Panc1 (cell line): ENCODE results near the gene APLNR. TPM values are rescaled to one million over a fixed set of nuclear protein-coding genes. Genes with fewer than 3 reads are reported as not detected.

Source experiments
- ATAC-seq: fragments of 200-7000 bp; cut with Tn5 transposase; 2 replicates; pipeline ENCODE4 v1.9.1; 2020; ENCODE audit warnings: mild to moderate bottlenecking, moderate library complexity
- BruUV-seq: library from RNA; stranded (reverse); fragments of 400-500 nt; replicated peaks from 2 replicates; lab custom pipeline; 2021; lab: Mats Ljungman, UMichigan
- CTCF ChIA-PET: fragments of 300-600 bp; sonication (Branson Sonifier 250); formaldehyde crosslinking; loops from one replicate; lab custom pipeline; 2022; ENCODE audit warnings: antibody characterized with exemption; lab: Charles Lee
- POLR2A ChIA-PET: fragments of 300-600 bp; sonication (Branson Sonifier 250); formaldehyde crosslinking; loops from one replicate; lab custom pipeline; 2022; ENCODE audit warnings: antibody characterized with exemption; lab: Charles Lee
- DNase-seq: peaks from one replicate; pipeline ENCODE4 v3.0.0-alpha.2; 2010; ENCODE audit warnings: low read depth, low spot score
- H3K27ac ChIP-seq: 2 replicates; pipeline ENCODE4 v1.5.1; 2011; ENCODE audit warnings: mild to moderate bottlenecking, low read length, inconsistent platforms
- H3K27me3 ChIP-seq: fragments of 200-500 bp; sonication (Bioruptor generic); 2 replicates; pipeline ENCODE4 v1.6.0; 2014; ENCODE audit warnings: low read length, inconsistent platforms; ENCODE audit not compliant: control insufficient read depth, insufficient read depth
- H3K36me3 ChIP-seq: fragments of 200-500 bp; sonication (Bioruptor generic); 2 replicates; pipeline ENCODE4 v1.5.1; 2014; ENCODE audit warnings: inconsistent platforms, mild to moderate bottlenecking, low read length, moderate library complexity; ENCODE audit not compliant: control insufficient read depth, insufficient read depth
- H3K4me1 ChIP-seq: 2 replicates; pipeline ENCODE4 v1.5.1; 2011; ENCODE audit warnings: inconsistent platforms, mild to moderate bottlenecking, low read length, moderate library complexity; ENCODE audit not compliant: control insufficient read depth, insufficient read depth
- H3K4me3 ChIP-seq, 2 experiments: 2 replicates each; pipeline ENCODE4 v1.5.1; 2011 to 2012; ENCODE audit warnings: low read depth in 2 of 2, low read length in 2 of 2, mild to moderate bottlenecking in 2 of 2, inconsistent platforms in 1 of 2, moderate library complexity in 1 of 2
- H3K9me3 ChIP-seq: fragments of 200-500 bp; sonication (Bioruptor generic); 2 replicates; pipeline ENCODE4 v1.5.1; 2014; ENCODE audit warnings: low read depth, mild to moderate bottlenecking, inconsistent platforms, low read length, moderate library complexity; ENCODE audit not compliant: control insufficient read depth, insufficient read depth
- CTCF ChIP-seq: fragments of 450-650 bp; IDR thresholded peaks from 2 replicates; pipeline ENCODE4 v1.5.1; 2017; ENCODE audit warnings: mild to moderate bottlenecking
- POLR2AphosphoS5 ChIP-seq: IDR thresholded peaks from 2 replicates; pipeline ENCODE4 v1.6.1; 2012; ENCODE audit warnings: mild to moderate bottlenecking, low read depth, low read length, moderate library complexity
- REST ChIP-seq, 2 experiments: IDR thresholded peaks; 2 replicates each; pipeline ENCODE4 v1.6.1; 2011 to 2012; ENCODE audit warnings: low read depth in 2 of 2, control low read depth in 1 of 2, low read length in 1 of 2, mild to moderate bottlenecking in 1 of 2, moderate library complexity in 1 of 2; ENCODE audit not compliant: insufficient read depth in 1 of 2
- SIN3A ChIP-seq: IDR thresholded peaks from 2 replicates; pipeline ENCODE4 v1.6.1; 2012; ENCODE audit warnings: low read depth, mild to moderate bottlenecking, low read length, moderate library complexity, borderline replicate concordance; ENCODE audit not compliant: insufficient read depth
- TCF7L2 ChIP-seq: IDR thresholded peaks from 2 replicates; pipeline ENCODE4 v1.6.1; 2011; ENCODE audit warnings: mild to moderate bottlenecking, low read depth, low read length, inconsistent platforms
- in situ Hi-C: cut with HindIII; loops from 2 replicates; pipeline ENCODE4 v1.10.0; 2016; ENCODE audit warnings: low sequenced_read_pairs, low pct_unique_long_range_greater_than_20kb
- intact Hi-C: fragments of 100-400 bp; cut with micrococcal nuclease; formaldehyde crosslinking; loops from one replicate; pipeline ENCODE4 v1.10.0; 2022; ENCODE audit not compliant: unreplicated experiment
- total RNA-seq: library from RNA; stranded (reverse); gene quantifications from one replicate; pipeline ENCODE4 v1.2.1, GENCODE V29; 2021; ENCODE audit not compliant: unreplicated experiment

Gene APLNR
- total RNA-seq, 1 experiment from 2014 or later = not detected

- Histone ChIP-seq H3K9me3 (no peaks in the 10 kb centered on the region), H3K27ac (no peak overlapping the region), H3K4me3 (no peak overlapping the region), H3K4me1 (no peaks in the 10 kb centered on the region), H3K27me3 (no peaks in the 10 kb centered on the region), H3K36me3 (no peaks in the 10 kb centered on the region)
- CTCF ChIA-PET = interaction anchor here (0.9 kb wide), 1 partner anchor 8 kb away, joined by 17 read pairs; no protein-coding TSS in a partner anchor
- TF ChIP-seq SIN3A = no peak
- TF ChIP-seq POLR2AphosphoS5 = no peak
- TF ChIP-seq TCF7L2 = no peak
- no peak for TF ChIP-seq REST (IDR thresholded peaks at IDR 0.05; ENCODE audit: insufficient read depth in 1 of 2, low read depth in 2 of 2, low read length in 1 of 2)
- TF ChIP-seq CTCF = no peak
- no TSS peak for BruUV-seq
- DNase-seq (no peak), ATAC-seq (no peak)
- in situ Hi-C loops = no loop called here
- intact Hi-C loops = no loop called here
- POLR2A ChIA-PET = no interaction called here
Measured at GRCh38 chr11:57241353-57241972, 4.4 kb upstream of the APLNR start.

GRCh38 chr11:57240757-57241156 lies 3.7 kb upstream of the APLNR start:
- 0 out of 2 replicates have a peak, but pooled peaks have one; percentile 32 for TF ChIP-seq TCF7L2
- no peak for TF ChIP-seq CTCF
- no peak overlapping the region for H3K27ac ChIP-seq
- in situ Hi-C loops (no loop called here), intact Hi-C loops (no loop called here)
- BruUV-seq = no TSS peak
- no peaks in the 10 kb centered on the region for H3K36me3 ChIP-seq
- ChIA-PET POLR2A (no interaction called here), CTCF (interaction anchor here (0.9 kb wide), 1 partner anchor 9 kb away, joined by 17 read pairs; no protein-coding TSS in a partner anchor)
- no peak for DNase-seq
- no peaks in the 10 kb centered on the region for H3K4me1 ChIP-seq
- no peaks in the 10 kb centered on the region for H3K9me3 ChIP-seq
- no peak for ATAC-seq
- no peak overlapping the region for H3K4me3 ChIP-seq
- H3K27me3 ChIP-seq = no peaks in the 10 kb centered on the region
